Body of pancreas (tissue), 4 donors: ENCODE measurements around the gene VCAM1. TPM values are rescaled to one million over a fixed set of nuclear protein-coding genes. Genes with fewer than 3 reads are reported as not detected.

Experiments used
- ATAC-seq: fragments of 150-250 bp; one replicate; pipeline ENCODE4 v1.9.1; 2016
- DNase-seq, 4 donors: peaks; one replicate each; pipeline ENCODE4 v3.0.0-alpha.2; 2019
- H3K27ac ChIP-seq, 4 donors: fragments of 200-600 bp; sonication (generic); 1 replicate in 3 of 4; 2 replicates in 1 of 4; pipeline versions ENCODE4 v1.5.1 to v1.6.1; 2016 to 2019; ENCODE audit warnings: mild to moderate bottlenecking in 1 of 4, mixed read lengths in 1 of 4, moderate library complexity in 1 of 4
- H3K27me3 ChIP-seq, 2 donors: fragments of 200-600 bp; sonication (generic); one replicate each; pipeline ENCODE4 v1.6.0; 2016; ENCODE audit warnings: mild to moderate bottlenecking in 1 of 2
- H3K36me3 ChIP-seq, 2 donors: fragments of 200-600 bp; sonication (generic); replicated peaks in 1 of 2; 2 replicates each; pipeline ENCODE4 v1.5.1; 2016; ENCODE audit warnings: low read depth in 2 of 2; ENCODE audit not compliant: insufficient read depth in 1 of 2
- H3K4me1 ChIP-seq: fragments of 200-600 bp; sonication (generic); one replicate; pipeline ENCODE4 v1.6.0; 2016
- H3K4me3 ChIP-seq, 2 donors: fragments of 200-600 bp; sonication (generic); 1 replicate in 1 of 2; 2 replicates in 1 of 2; pipeline ENCODE4 v1.5.1; 2016 to 2019
- H3K9me3 ChIP-seq, 3 donors: fragments of 200-600 bp; sonication (generic); 1 replicate in 2 of 3; 2 replicates in 1 of 3; pipeline ENCODE4 v1.5.1; 2016
- POLR2A ChIP-seq, 3 donors: fragments of 450-650 bp; IDR thresholded peaks; one replicate each; pipeline ENCODE4 v1.6.1; 2016; ENCODE audit warnings: antibody characterized with exemption in 3 of 3, mild to moderate bottlenecking in 2 of 3
- WGBS, 2 donors: methylation state at CpG; one replicate each; pipeline ENCODE4 v1.1.5; 2017; 5-methylcytosine and 5-hydroxymethylcytosine counted together
- intact Hi-C: fragments of 100-400 bp; cut with DNase I; formaldehyde crosslinking; loops from one replicate; pipeline ENCODE4 v1.15.1; 2023
- total RNA-seq, 2 donors: library from RNA; depleted of rRNA; stranded (reverse); fragments of >200 nt; gene quantifications; one replicate each; pipeline ENCODE4 v1.1.0, GENCODE V29; 2016
- TF ChIP-seq, protein P1 (sequence below), 7 experiments: fragments of 450-650 bp in 4 of 7; fragments of 200-600 bp in 3 of 7; sonication (generic) in 3 of 7; IDR thresholded peaks; one replicate each; pipeline ENCODE4 v1.5.1; 2016 to 2019; ENCODE audit warnings: antibody characterized with exemption in 7 of 7

VCAM1 gene
- total RNA-seq, 2 donors from 2014 or later, result 9.6 to 22.4 TPM

DNA sequence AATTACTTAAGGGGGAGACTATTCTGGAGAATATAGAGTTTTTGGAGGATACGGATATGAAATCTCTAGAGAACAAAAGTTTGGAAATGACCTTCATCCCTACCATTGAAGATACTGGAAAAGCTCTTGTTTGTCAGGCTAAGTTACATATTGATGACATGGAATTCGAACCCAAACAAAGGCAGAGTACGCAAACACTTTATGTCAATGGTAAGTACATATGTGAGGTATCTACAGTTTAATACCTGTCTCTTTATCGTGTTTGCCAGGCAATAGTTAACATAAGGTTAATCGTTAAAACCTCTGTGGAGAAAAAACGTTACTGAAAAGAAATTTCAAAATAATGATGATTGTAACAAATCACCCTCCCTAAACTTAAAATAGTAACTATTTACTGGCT is 11.8 kb downstream of the VCAM1 start:
- DNase-seq (no peak), ATAC-seq (no peak)
- Histone ChIP-seq H3K27me3 (no peaks in the 10 kb centered on the region), H3K4me1 (peaks cover 17% of the 10 kb centered on the region), H3K4me3 (no peak overlapping the region), H3K36me3 (no peaks in the 10 kb centered on the region), H3K9me3 (no peaks in the 10 kb centered on the region), H3K27ac (no peak overlapping the region)
- TF ChIP-seq, protein P1, sequence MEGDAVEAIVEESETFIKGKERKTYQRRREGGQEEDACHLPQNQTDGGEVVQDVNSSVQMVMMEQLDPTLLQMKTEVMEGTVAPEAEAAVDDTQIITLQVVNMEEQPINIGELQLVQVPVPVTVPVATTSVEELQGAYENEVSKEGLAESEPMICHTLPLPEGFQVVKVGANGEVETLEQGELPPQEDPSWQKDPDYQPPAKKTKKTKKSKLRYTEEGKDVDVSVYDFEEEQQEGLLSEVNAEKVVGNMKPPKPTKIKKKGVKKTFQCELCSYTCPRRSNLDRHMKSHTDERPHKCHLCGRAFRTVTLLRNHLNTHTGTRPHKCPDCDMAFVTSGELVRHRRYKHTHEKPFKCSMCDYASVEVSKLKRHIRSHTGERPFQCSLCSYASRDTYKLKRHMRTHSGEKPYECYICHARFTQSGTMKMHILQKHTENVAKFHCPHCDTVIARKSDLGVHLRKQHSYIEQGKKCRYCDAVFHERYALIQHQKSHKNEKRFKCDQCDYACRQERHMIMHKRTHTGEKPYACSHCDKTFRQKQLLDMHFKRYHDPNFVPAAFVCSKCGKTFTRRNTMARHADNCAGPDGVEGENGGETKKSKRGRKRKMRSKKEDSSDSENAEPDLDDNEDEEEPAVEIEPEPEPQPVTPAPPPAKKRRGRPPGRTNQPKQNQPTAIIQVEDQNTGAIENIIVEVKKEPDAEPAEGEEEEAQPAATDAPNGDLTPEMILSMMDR (IDR thresholded peaks at IDR 0.05), result no peak
- TF ChIP-seq POLR2A (IDR thresholded peaks at IDR 0.05), result no peak
- intact Hi-C loops, result no loop called here
- WGBS, 2 donors, result 30% methylated on average over 6 of the region's 6 CpGs

DNA sequence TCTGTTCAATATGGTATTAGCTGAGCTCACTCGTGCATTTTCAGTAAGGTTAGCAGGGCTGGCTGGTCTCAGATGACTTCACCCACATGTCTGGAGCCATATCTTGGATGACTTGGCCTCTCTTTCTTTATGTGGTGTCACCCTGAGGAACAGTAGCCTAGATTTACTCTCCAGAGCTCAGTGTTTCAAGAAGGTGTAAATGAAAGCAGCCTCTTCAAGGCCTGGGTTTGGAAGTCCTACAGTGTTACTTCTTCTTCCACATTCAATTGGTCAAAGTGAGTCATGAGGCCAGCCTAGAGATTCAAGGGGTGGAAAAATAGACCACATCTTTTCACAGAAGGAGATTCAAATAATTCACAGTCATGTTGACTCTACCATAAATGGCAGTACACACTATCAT is 12.2 kb downstream of the VCAM1 start:
- no peaks in the 10 kb centered on the region for H3K27me3 ChIP-seq
- no peaks in the 10 kb centered on the region for H3K9me3 ChIP-seq
- peaks cover 18% of the 10 kb centered on the region for H3K4me1 ChIP-seq
- 35 to 50% methylated on average over 1 of the region's 1 CpG for WGBS, 2 donors
- TF ChIP-seq, protein P1 (IDR thresholded peaks at IDR 0.05), result no peak
- TF ChIP-seq POLR2A (IDR thresholded peaks at IDR 0.05), result no peak
- no peak for DNase-seq
- no peak for ATAC-seq
- H3K36me3 ChIP-seq, result no peaks in the 10 kb centered on the region
- H3K4me3 ChIP-seq, result no peak overlapping the region
- intact Hi-C loops, result no loop called here
- no peak overlapping the region for H3K27ac ChIP-seq

GRCh38 chr1:100734676-100735075 is 15.1 kb downstream of the VCAM1 start:
- Histone ChIP-seq H3K4me1 (peaks cover 18% of the 10 kb centered on the region), H3K4me3 (no peak overlapping the region), H3K27ac (peak overlapping the region in 2 of 4 donors; percentile 50 to 54), H3K27me3 (no peaks in the 10 kb centered on the region), H3K9me3 (no peaks in the 10 kb centered on the region), H3K36me3 (no peaks in the 10 kb centered on the region)
- DNase-seq, result no peak
- intact Hi-C loops, result no loop called here
- ATAC-seq, result peak; percentile 62
- WGBS, 2 donors, result 18 to 22% methylated on average over 3 of the region's 3 CpGs
- no peak for TF ChIP-seq POLR2A (IDR thresholded peaks at IDR 0.05)
- TF ChIP-seq, protein P1 (IDR thresholded peaks at IDR 0.05), result no peak

GRCh38 chr1:100735244-100735643 is 15.7 kb downstream of the VCAM1 start:
- ATAC-seq (no peak), DNase-seq (no peak)
- H3K27me3 ChIP-seq, result no peaks in the 10 kb centered on the region
- 36 to 43% methylated on average over 3 of the region's 3 CpGs for WGBS, 2 donors
- no peak overlapping the region for H3K4me3 ChIP-seq
- peaks cover 18% of the 10 kb centered on the region for H3K4me1 ChIP-seq
- H3K36me3 ChIP-seq, result no peaks in the 10 kb centered on the region
- intact Hi-C loops, result no loop called here
- no peaks in the 10 kb centered on the region for H3K9me3 ChIP-seq
- TF ChIP-seq POLR2A (IDR thresholded peaks at IDR 0.05), result no peak
- TF ChIP-seq, protein P1 (IDR thresholded peaks at IDR 0.05), result no peak
- H3K27ac ChIP-seq, result peak overlapping the region in 3 of 4 donors; percentile 11 to 54 (median 50)

DNA sequence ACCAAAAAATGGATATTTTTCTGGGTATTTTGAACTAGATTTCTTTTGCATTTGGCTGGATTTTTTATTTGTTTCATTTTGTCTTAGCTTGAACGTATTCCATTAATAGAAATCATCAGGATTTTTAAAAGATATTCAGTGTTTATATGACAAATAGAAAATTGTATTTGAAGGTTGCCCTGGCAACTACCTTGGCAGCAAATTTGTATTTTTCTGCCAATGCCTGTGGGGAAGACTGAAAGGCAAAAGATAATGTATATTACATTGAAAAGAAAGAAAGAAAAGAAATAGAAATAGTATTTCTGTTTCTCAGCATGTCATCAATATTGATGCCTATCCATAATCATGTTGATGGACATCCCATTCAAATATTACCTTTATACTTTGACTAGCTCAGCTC is 16.8 kb downstream of the VCAM1 start:
- 8 to 14% methylated on average over 1 of the region's 1 CpG for WGBS, 2 donors
- TF ChIP-seq, protein P1 (IDR thresholded peaks at IDR 0.05), result no peak
- TF ChIP-seq POLR2A (IDR thresholded peaks at IDR 0.05), result no peak
- intact Hi-C loops, result no loop called here
- no peaks in the 10 kb centered on the region for H3K36me3 ChIP-seq
- peaks cover 18% of the 10 kb centered on the region for H3K4me1 ChIP-seq
- DNase-seq, result peak in 1 of 4 donors; percentile 13
- H3K27me3 ChIP-seq, result no peaks in the 10 kb centered on the region
- peak overlapping the region in 1 of 4 donors; percentile 28 for H3K27ac ChIP-seq
- no peak overlapping the region for H3K4me3 ChIP-seq
- ATAC-seq, result no peak
- no peaks in the 10 kb centered on the region for H3K9me3 ChIP-seq
